Right renal pelvis (tissue), 4 donors: Measurements from ENCODE around the gene WDR59. TPM values are rescaled to one million over a fixed set of nuclear protein-coding genes. Genes with fewer than 3 reads are reported as not detected.

ENCODE experiments used
- DNase-seq, 4 donors: peaks; one replicate each; pipeline ENCODE4 v3.0.0-alpha.2; 2013; ENCODE audit warnings: low read depth in 4 of 4, low spot score in 3 of 4, missing footprints in 1 of 4
- polyA plus RNA-seq, 4 donors: library from polyadenylated mRNA; unstranded; fragments of 120-200 nt; gene quantifications; one replicate each; pipeline ENCODE4 v1.2.1, GENCODE V29; 2013; ENCODE audit not compliant: insufficient read length in 4 of 4

Gene WDR59
- polyA plus RNA-seq, 4 donors: 72.5 to 101 (median 83.6) TPM

GRCh38 chr16:74825016-74825415 lies 159.9 kb downstream of the WDR59 start:
- no peak for DNase-seq

Other genes with a start within 250 kb of the WDR59 start
- 1 to 10 TPM; 2.7 to 4.0 (median 3.5) TPM for gene FA2H, start 210.3 kb downstream of the WDR59 start, polyA plus RNA-seq
- 10 to 100 TPM; 34.8 to 37.0 (median 35.3) TPM for gene ZNRF1, start 13.9 kb upstream of the WDR59 start, polyA plus RNA-seq
- 1 to 10 TPM; 5.7 to 8.5 (median 6.2) TPM for gene LDHD, start 131.7 kb upstream of the WDR59 start, polyA plus RNA-seq
- 10 to 100 TPM; 23.9 to 30.1 (median 28.2) TPM for gene ZFP1, start 163.4 kb upstream of the WDR59 start, polyA plus RNA-seq
- under 1 TPM in 3 of 4 donors, not detected in 1; 0.09 to 0.30 (median 0.13) TPM for gene CTRB2, start 222.0 kb upstream of the WDR59 start, polyA plus RNA-seq
- under 1 TPM in 1 of 4 donors, not detected in 3; 0.04 TPM for gene CTRB1, start 233.9 kb upstream of the WDR59 start, polyA plus RNA-seq